CD4-positive, alpha-beta T cell (primary cell): ENCODE data around the gene FCER2. TPM values are rescaled to one million over a fixed set of nuclear protein-coding genes. Genes with fewer than 3 reads are reported as not detected.

ENCODE experiments used
- ATAC-seq: fragments of 200-7000 bp; cut with Tn5 transposase; one replicate; pipeline ENCODE4 v1.10.0; 2022; ENCODE audit warnings: mild to moderate bottlenecking; ENCODE audit not compliant: poor library complexity
- CTCF ChIA-PET: fragments of 350-600 bp; sonication (Branson Sonifier 250); formaldehyde crosslinking; loops from one replicate; lab custom pipeline; 2021; ENCODE audit warnings: antibody characterized with exemption, inconsistent platforms; lab: Charles Lee
- POLR2A ChIA-PET: fragments of 350-600 bp; sonication (Branson Sonifier 250); formaldehyde crosslinking; loops from one replicate; lab custom pipeline; 2021; ENCODE audit warnings: antibody characterized with exemption, inconsistent platforms; lab: Charles Lee
- DNase-seq, 14 experiments: peaks; one replicate each; pipeline ENCODE4 v3.0.0-alpha.2; 2013 to 2020; ENCODE audit warnings: mixed read lengths in 2 of 14
- H3K27ac ChIP-seq, 2 donors: one replicate each; pipeline versions ENCODE4 v1.5.1 to v1.7.0; 2013; ENCODE audit warnings: low read length in 2 of 2, low read depth in 1 of 2, mild to moderate bottlenecking in 1 of 2
- H3K27me3 ChIP-seq, 2 experiments: 1 replicate in 1 of 2; 2 replicates in 1 of 2; pipeline versions ENCODE4 v1.6.1 to v1.7.0; 2013; ENCODE audit warnings: low read length in 2 of 2, control low read depth in 1 of 2, mild to moderate bottlenecking in 1 of 2, moderate library complexity in 1 of 2; ENCODE audit not compliant: insufficient read depth in 2 of 2, control insufficient read depth in 1 of 2
- H3K36me3 ChIP-seq: one replicate; pipeline ENCODE4 v1.6.1; 2013; ENCODE audit warnings: low read length, control low read depth; ENCODE audit not compliant: insufficient read depth
- H3K4me1 ChIP-seq: one replicate; pipeline ENCODE4 v1.6.1; 2013; ENCODE audit warnings: low read length, control low read depth; ENCODE audit not compliant: insufficient read depth
- H3K4me3 ChIP-seq: one replicate; pipeline ENCODE4 v1.5.1; 2013; ENCODE audit warnings: mild to moderate bottlenecking, low read length, moderate library complexity
- H3K9me3 ChIP-seq, 2 experiments: 1 replicate in 1 of 2; 2 replicates in 1 of 2; pipeline versions ENCODE4 v1.6.1 to v1.7.0; 2013; ENCODE audit warnings: low read length in 2 of 2, mild to moderate bottlenecking in 2 of 2, control low read depth in 1 of 2, moderate library complexity in 1 of 2; ENCODE audit not compliant: control insufficient read depth in 1 of 2, insufficient read depth in 1 of 2
- H3K27ac Mint-ChIP-seq: one replicate; pipeline ENCODE4 v1.8.0; 2020; ENCODE audit warnings: mixed read lengths
- H3K27me3 Mint-ChIP-seq: one replicate; pipeline ENCODE4 v1.8.0; 2021; ENCODE audit warnings: mixed read lengths
- H3K36me3 Mint-ChIP-seq: one replicate; pipeline ENCODE4 v1.8.0; 2021; ENCODE audit warnings: low read depth, mixed read lengths
- H3K4me1 Mint-ChIP-seq: one replicate; pipeline ENCODE4 v1.8.0; 2021; ENCODE audit warnings: low read depth, mixed read lengths
- H3K4me3 Mint-ChIP-seq: one replicate; pipeline ENCODE4 v1.8.0; 2020; ENCODE audit warnings: mild to moderate bottlenecking, mixed read lengths
- H3K9me3 Mint-ChIP-seq: one replicate; pipeline ENCODE4 v1.8.0; 2020; ENCODE audit warnings: mixed read lengths
- intact Hi-C, 2 experiments: fragments of 100-400 bp; cut with DNase I in 1 of 2; cut with micrococcal nuclease in 1 of 2; formaldehyde crosslinking; loops; one replicate each; pipeline versions ENCODE4 v1.15.1 to v1.9.0; 2023 to 2025; cut with DNase I, micrococcal nuclease
- total RNA-seq, 174 experiments: library from RNA in 2 of 174; stranded (reverse) in 2 of 174; gene quantifications; one replicate each; pipeline ENCODE4 v1.2.3 and lab custom pipeline; 2021 to 2026
- TF ChIP-seq, protein P1 (sequence below): fragments of 200-600 bp; IDR thresholded peaks from one replicate; pipeline ENCODE4 v1.8.0; 2022; ENCODE audit warnings: antibody characterized with exemption, mild to moderate bottlenecking

Gene FCER2
- total RNA-seq, 2 experiments from 2014 or later, result not detected

DNA sequence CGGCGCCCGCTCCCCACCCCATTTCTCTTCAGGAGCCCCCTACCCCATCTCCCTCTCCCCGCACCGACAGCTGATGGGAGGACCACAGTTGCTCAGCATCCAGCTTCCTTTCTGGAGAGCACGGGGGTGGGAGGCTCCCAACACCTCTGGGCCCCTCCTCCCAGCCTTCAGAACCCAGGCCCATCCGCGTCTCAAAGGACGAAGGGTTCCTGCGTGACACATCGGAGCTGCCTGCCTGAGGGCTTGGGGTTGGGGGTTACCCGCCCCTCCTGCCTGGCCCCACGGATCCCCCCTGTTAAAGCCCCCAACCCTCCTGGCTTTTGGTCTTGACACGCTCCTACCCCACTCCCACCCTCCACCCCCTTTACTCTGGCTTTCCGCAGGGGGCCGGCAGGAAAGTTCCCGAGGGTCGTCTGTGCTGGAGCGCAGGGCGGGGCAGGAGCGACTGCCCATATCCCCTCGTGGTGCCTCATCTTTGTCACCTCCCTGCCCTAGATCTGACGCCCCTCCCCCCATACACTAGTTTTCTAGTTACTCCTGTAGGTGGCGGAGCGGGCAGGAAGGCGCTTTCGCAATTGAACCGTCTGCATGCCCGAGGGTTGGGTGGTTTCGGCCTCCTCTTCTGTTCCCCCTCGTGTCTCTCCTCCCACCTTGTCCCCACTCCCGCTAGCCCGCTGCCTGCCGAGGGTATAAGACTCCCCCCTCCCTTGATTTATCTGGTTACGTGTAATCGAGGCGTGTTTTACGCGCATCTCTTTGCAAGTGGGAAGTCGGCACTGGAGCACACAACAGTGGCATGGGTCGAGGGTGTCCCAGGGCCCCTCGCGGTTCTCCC lies 20.4 kb downstream of the FCER2 start:
- H3K4me1 ChIP-seq, result peaks cover 50% of the 10 kb centered on the region
- peaks cover 16% of the 10 kb centered on the region for H3K36me3 ChIP-seq
- H3K9me3 ChIP-seq, result no peaks in the 10 kb centered on the region
- H3K27me3 ChIP-seq, result peaks cover 4 to 11% of the 10 kb centered on the region in 2 experiments
- peak overlapping the region; percentile 100 for H3K4me3 ChIP-seq
- Mint-ChIP-seq H3K36me3 (peaks cover 21% of the 10 kb centered on the region), H3K4me3 (peak overlapping the region; percentile 97), H3K4me1 (peaks cover 36% of the 10 kb centered on the region), H3K9me3 (no peaks in the 10 kb centered on the region), H3K27ac (peak overlapping the region; percentile 90), H3K27me3 (peaks cover 25% of the 10 kb centered on the region)
- peak overlapping the region; percentile 72 to 83 for H3K27ac ChIP-seq
- peak; percentile 60 for ATAC-seq
- ChIA-PET CTCF (interaction anchor here (0.6 to 3.1 kb wide), 33 partner anchors 8 to 659 kb away, joined by 3 to 39 read pairs (median 5); partner anchors contain the start of genes MAP2K7, PET100, RETN and STXBP2), POLR2A (interaction anchor here (0.6 to 2.2 kb wide), 17 partner anchors 12 to 1522 kb away, joined by 3 to 29 read pairs (median 4); partner anchors contain the start of genes ARHGEF18, NDUFA7, PET100 and RETN)
- TF ChIP-seq, protein P1, sequence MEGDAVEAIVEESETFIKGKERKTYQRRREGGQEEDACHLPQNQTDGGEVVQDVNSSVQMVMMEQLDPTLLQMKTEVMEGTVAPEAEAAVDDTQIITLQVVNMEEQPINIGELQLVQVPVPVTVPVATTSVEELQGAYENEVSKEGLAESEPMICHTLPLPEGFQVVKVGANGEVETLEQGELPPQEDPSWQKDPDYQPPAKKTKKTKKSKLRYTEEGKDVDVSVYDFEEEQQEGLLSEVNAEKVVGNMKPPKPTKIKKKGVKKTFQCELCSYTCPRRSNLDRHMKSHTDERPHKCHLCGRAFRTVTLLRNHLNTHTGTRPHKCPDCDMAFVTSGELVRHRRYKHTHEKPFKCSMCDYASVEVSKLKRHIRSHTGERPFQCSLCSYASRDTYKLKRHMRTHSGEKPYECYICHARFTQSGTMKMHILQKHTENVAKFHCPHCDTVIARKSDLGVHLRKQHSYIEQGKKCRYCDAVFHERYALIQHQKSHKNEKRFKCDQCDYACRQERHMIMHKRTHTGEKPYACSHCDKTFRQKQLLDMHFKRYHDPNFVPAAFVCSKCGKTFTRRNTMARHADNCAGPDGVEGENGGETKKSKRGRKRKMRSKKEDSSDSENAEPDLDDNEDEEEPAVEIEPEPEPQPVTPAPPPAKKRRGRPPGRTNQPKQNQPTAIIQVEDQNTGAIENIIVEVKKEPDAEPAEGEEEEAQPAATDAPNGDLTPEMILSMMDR, result peak; percentile 49
- DNase-seq, result peak; percentile 67 to 93 (median 80)
- intact Hi-C loops, result loop anchor here (1.0 to 10.0 kb wide), 5 partner anchors 29 to 579 kb away; partner anchors contain the start of genes PET100 (in 1 of the 2) and XAB2 (in 1 of the 2)

DNA sequence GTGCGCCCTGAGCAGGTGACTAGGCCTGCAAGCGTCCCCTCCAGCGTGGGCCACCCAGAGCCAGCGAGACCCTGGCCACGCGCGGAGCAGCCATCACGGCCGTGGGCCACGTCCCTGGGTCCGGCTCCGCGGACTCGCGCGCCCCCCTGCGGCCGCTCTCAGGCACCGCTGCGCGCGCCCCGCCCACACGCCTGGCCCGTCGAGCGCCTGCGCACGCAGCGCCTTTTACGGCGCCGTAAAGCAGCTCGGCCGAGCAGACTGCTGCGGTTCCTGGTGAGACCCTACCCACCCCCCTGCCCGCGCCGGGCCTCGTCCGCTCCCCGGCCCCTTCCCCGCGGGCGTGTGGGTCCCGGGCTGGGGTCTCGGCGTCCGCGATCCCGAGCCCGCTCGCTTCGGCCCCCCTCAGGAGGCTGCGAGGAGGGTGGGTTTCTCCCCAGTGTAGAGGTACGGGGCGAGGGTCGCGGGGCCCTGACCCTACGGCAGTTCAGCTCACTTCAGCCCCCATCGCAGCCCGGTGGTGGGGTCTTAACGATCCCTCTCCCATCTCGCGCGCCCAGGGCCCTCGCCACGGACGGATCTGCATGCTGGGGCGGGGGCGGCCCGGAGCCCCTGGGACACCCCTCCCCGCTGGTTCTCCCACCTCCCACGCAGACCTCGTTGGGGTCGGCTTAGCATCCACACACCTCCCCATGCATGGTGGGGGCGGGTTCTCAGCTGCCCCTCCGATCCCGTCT lies 21.2 kb downstream of the FCER2 start, which contains the start of gene TRAPPC5:
Gene TRAPPC5 (plus strand): TSS at position 228 of the 734 bp plus-strand sequence. CDS start 1,421 bp downstream, outside the sequence.
- peaks cover 58% of the 10 kb centered on the region for H3K4me1 ChIP-seq
- Mint-ChIP-seq H3K4me3 (peak within 1 kb of the TSS; percentile 97), H3K4me1 (peaks cover 44% of the 10 kb centered on the region), H3K27me3 (peaks cover 29% of the 10 kb centered on the region), H3K9me3 (no peaks in the 10 kb centered on the region), H3K27ac (peak within 1 kb of the TSS; percentile 90), H3K36me3 (peaks cover 21% of the 10 kb centered on the region)
- DNase-seq (peak; percentile 76 to 95 (median 84)), ATAC-seq (peak; percentile 40)
- ChIA-PET POLR2A (interaction anchor here (0.8 to 2.2 kb wide), 16 partner anchors 11 to 640 kb away, joined by 3 to 29 read pairs (median 4); partner anchors contain the start of genes ARHGEF18, NDUFA7, PET100 and RETN), CTCF (interaction anchor here (0.6 to 3.1 kb wide), 33 partner anchors 9 to 660 kb away, joined by 3 to 39 read pairs (median 5); partner anchors contain the start of genes MAP2K7, PET100, RETN and STXBP2)
- peak within 1 kb of the TSS; percentile 100 for H3K4me3 ChIP-seq
- H3K36me3 ChIP-seq, result peaks cover 16% of the 10 kb centered on the region
- H3K27me3 ChIP-seq, result peaks cover 9 to 12% of the 10 kb centered on the region in 2 experiments
- H3K9me3 ChIP-seq, result no peaks in the 10 kb centered on the region
- TF ChIP-seq, protein P1, result peak; percentile 93
- intact Hi-C loops, result loop anchor here (1.0 to 10.0 kb wide), 6 partner anchors 28 to 578 kb away; partner anchors contain the start of genes PET100 (in 1 of the 2) and XAB2 (in 1 of the 2)
- H3K27ac ChIP-seq, result peak within 1 kb of the TSS; percentile 72 to 83
